H9 (cell line): ENCODE data around the gene SDR39U1. TPM values are rescaled to one million over a fixed set of nuclear protein-coding genes. Genes with fewer than 3 reads are reported as not detected.

Experiments
- DNase-seq: peaks from one replicate; pipeline ENCODE4 v3.0.0-alpha.2; 2017
- H2AFZ ChIP-seq: one replicate; pipeline ENCODE4 v1.6.1; 2013; ENCODE audit warnings: mild to moderate bottlenecking, low read length, control low read depth, moderate library complexity
- H2AK5ac ChIP-seq: 2 replicates; pipeline ENCODE4 v1.6.1; 2013; ENCODE audit warnings: low read length, control low read depth, mixed read lengths; ENCODE audit not compliant: insufficient read length
- H2BK120ac ChIP-seq: one replicate; pipeline ENCODE4 v1.6.1; 2013; ENCODE audit warnings: low read depth, mild to moderate bottlenecking, low read length, control low read depth, inconsistent platforms; ENCODE audit not compliant: poor library complexity, severe bottlenecking
- H2BK12ac ChIP-seq: 2 replicates; pipeline ENCODE4 v1.6.1; 2013; ENCODE audit warnings: low read length, control low read depth, mixed read lengths, low read depth; ENCODE audit not compliant: insufficient read length
- H2BK15ac ChIP-seq: 2 replicates; pipeline ENCODE4 v1.6.1; 2013; ENCODE audit warnings: low read depth, low read length, control low read depth
- H2BK20ac ChIP-seq: one replicate; pipeline ENCODE4 v1.6.1; 2013; ENCODE audit warnings: low read depth, mild to moderate bottlenecking, low read length, control low read depth, inconsistent platforms; ENCODE audit not compliant: poor library complexity, severe bottlenecking
- H2BK5ac ChIP-seq: 2 replicates; pipeline ENCODE4 v1.6.1; 2013; ENCODE audit warnings: low read length, control low read depth, mixed read lengths; ENCODE audit not compliant: insufficient read length
- H3K14ac ChIP-seq: 2 replicates; pipeline ENCODE4 v1.6.1; 2013; ENCODE audit warnings: low read length, control low read depth; ENCODE audit not compliant: insufficient read depth
- H3K18ac ChIP-seq: 2 replicates; pipeline ENCODE4 v1.6.1; 2013; ENCODE audit warnings: low read depth, mild to moderate bottlenecking, mixed read lengths, low read length, control low read depth; ENCODE audit not compliant: insufficient read length
- H3K23ac ChIP-seq: 2 replicates; pipeline ENCODE4 v1.6.1; 2013; ENCODE audit warnings: low read length, control low read depth, mixed read lengths, low read depth; ENCODE audit not compliant: insufficient read length
- H3K23me2 ChIP-seq: 2 replicates; pipeline ENCODE4 v1.6.1; 2013; ENCODE audit warnings: low read depth, mild to moderate bottlenecking, mixed read lengths, low read length, control low read depth; ENCODE audit not compliant: insufficient read length, poor library complexity, severe bottlenecking
- H3K27ac ChIP-seq: 2 replicates; pipeline ENCODE4 v1.5.1; 2013; ENCODE audit warnings: low read length, control low read depth, mixed read lengths, low read depth; ENCODE audit not compliant: insufficient read length
- H3K27me3 ChIP-seq: 2 replicates; pipeline ENCODE4 v1.6.1; 2013; ENCODE audit warnings: low read length, control low read depth, inconsistent platforms; ENCODE audit not compliant: insufficient read depth
- H3K4ac ChIP-seq: 2 replicates; pipeline ENCODE4 v1.6.1; 2013; ENCODE audit warnings: low read depth, mild to moderate bottlenecking, control low read depth, inconsistent platforms, low read length, moderate library complexity
- H3K4me1 ChIP-seq: 2 replicates; pipeline ENCODE4 v1.6.1; 2013; ENCODE audit warnings: low read length, control low read depth, inconsistent platforms; ENCODE audit not compliant: insufficient read depth
- H3K4me2 ChIP-seq: 2 replicates; pipeline ENCODE4 v1.6.1; 2013; ENCODE audit warnings: low read length, control low read depth, mixed read lengths; ENCODE audit not compliant: insufficient read length, insufficient read depth
- H3K56ac ChIP-seq: 2 replicates; pipeline ENCODE4 v1.6.1; 2013; ENCODE audit warnings: low read depth, mild to moderate bottlenecking, mixed read lengths, low read length, control low read depth; ENCODE audit not compliant: insufficient read length
- H3K79me1 ChIP-seq: 2 replicates; pipeline ENCODE4 v1.6.1; 2013; ENCODE audit warnings: low read depth, mild to moderate bottlenecking, moderate library complexity, low read length, control low read depth, inconsistent platforms; ENCODE audit not compliant: insufficient read depth, poor library complexity, severe bottlenecking
- H3K79me2 ChIP-seq: 2 replicates; pipeline ENCODE4 v1.6.1; 2013; ENCODE audit warnings: low read length, control low read depth, inconsistent platforms; ENCODE audit not compliant: insufficient read depth
- H3K9ac ChIP-seq: 2 replicates; pipeline ENCODE4 v1.6.1; 2013; ENCODE audit warnings: low read length, control low read depth, mixed read lengths; ENCODE audit not compliant: insufficient read length; ENCODE audit errors: extremely low read depth
- H3K9me3 ChIP-seq: one replicate; pipeline ENCODE4 v1.6.1; 2013; ENCODE audit warnings: low read depth, low read length, inconsistent platforms; ENCODE audit not compliant: control insufficient read depth
- H3T11ph ChIP-seq: one replicate; pipeline ENCODE4 v1.6.1; 2013; ENCODE audit warnings: mild to moderate bottlenecking, low read length, control low read depth, inconsistent platforms
- H4K20me1 ChIP-seq: one replicate; pipeline ENCODE4 v1.6.1; 2013; ENCODE audit not compliant: control insufficient read depth, insufficient read length, insufficient read depth
- H4K5ac ChIP-seq: 2 replicates; pipeline ENCODE4 v1.6.1; 2013; ENCODE audit warnings: low read depth, mild to moderate bottlenecking, mixed read lengths, low read length, control low read depth; ENCODE audit not compliant: insufficient read length
- H4K8ac ChIP-seq: replicated peaks from 2 replicates; pipeline ENCODE4 v1.6.1; 2013; ENCODE audit warnings: low read length, control low read depth, mixed read lengths, low read depth; ENCODE audit not compliant: insufficient read length
- H4K91ac ChIP-seq: 2 replicates; pipeline ENCODE4 v1.6.1; 2013; ENCODE audit warnings: low read depth, mild to moderate bottlenecking, moderate library complexity, mixed read lengths, low read length, control low read depth; ENCODE audit not compliant: insufficient read length
- H3K27ac Mint-ChIP-seq, 3 experiments: 2 replicates in 2 of 3; 3 replicates in 1 of 3; pipeline ENCODE4 v1.8.0; 2020 to 2021; ENCODE audit warnings: mixed read lengths in 3 of 3, mild to moderate bottlenecking in 1 of 3, moderate library complexity in 1 of 3
- H3K27me3 Mint-ChIP-seq: 2 replicates; pipeline ENCODE4 v1.8.0; 2021; ENCODE audit warnings: low read depth, mild to moderate bottlenecking, moderate library complexity, mixed read lengths
- H3K36me3 Mint-ChIP-seq, 3 experiments: 2 replicates in 2 of 3; 3 replicates in 1 of 3; pipeline ENCODE4 v1.8.0; 2020 to 2021; ENCODE audit warnings: low read depth in 3 of 3, mixed read lengths in 3 of 3; ENCODE audit not compliant: insufficient read depth in 1 of 3
- H3K4me1 Mint-ChIP-seq, 2 experiments: 2 replicates each; pipeline ENCODE4 v1.8.0; 2020; ENCODE audit warnings: mixed read lengths in 2 of 2
- H3K4me3 Mint-ChIP-seq, 2 experiments: 2 replicates in 1 of 2; 3 replicates in 1 of 2; pipeline ENCODE4 v1.8.0; 2020 to 2021; ENCODE audit warnings: mild to moderate bottlenecking in 2 of 2, mixed read lengths in 2 of 2, moderate library complexity in 1 of 2
- H3K9me3 Mint-ChIP-seq, 2 experiments: 2 replicates in 1 of 2; 3 replicates in 1 of 2; pipeline ENCODE4 v1.8.0; 2020; ENCODE audit warnings: mild to moderate bottlenecking in 2 of 2, mixed read lengths in 2 of 2, moderate library complexity in 1 of 2
- CTCF ChIP-seq: fragments of 200-600 bp; sonication (generic); conservative IDR thresholded peaks from 3 replicates; pipeline ENCODE4 v1.8.0; 2021; ENCODE audit warnings: antibody characterized with exemption, mild to moderate bottlenecking
- WGBS: extraction: QIAGEN DNeasy Blood & Tissue Kit; methylation state at CpG from one replicate; pipeline ENCODE4 v1.1.7; 2013; ENCODE audit warnings: missing lambda C conversion rate, low lambda C conversion rate, mixed read lengths; ENCODE audit not compliant: insufficient read length; ENCODE audit errors: extremely low coverage; 5-methylcytosine and 5-hydroxymethylcytosine counted together
- total RNA-seq: library from RNA; stranded (reverse); gene quantifications from 2 replicates; pipeline ENCODE4 v1.2.1, GENCODE V29; 2021

SDR39U1 gene
- total RNA-seq, 1 experiment from 2014 or later, result 56.2 TPM

GRCh38 chr14:24399999-24400718 is 42.4 kb downstream of the SDR39U1 start:
- Histone ChIP-seq H2BK20ac (no peak overlapping the region), H3K23ac (no peak overlapping the region), H3K9me3 (no peaks in the 10 kb centered on the region), H3K79me1 (no peaks in the 10 kb centered on the region), H3K14ac (no peak overlapping the region), H2BK5ac (no peak overlapping the region), H3K18ac (no peak overlapping the region), H3K23me2 (peaks cover 5% of the 10 kb centered on the region), H3K9ac (no peak overlapping the region), H2BK120ac (no peak overlapping the region), H3K79me2 (no peaks in the 10 kb centered on the region), H3K27me3 (no peaks in the 10 kb centered on the region), H2BK12ac (no peak overlapping the region), H2AFZ (no peak overlapping the region), H4K5ac (no peak overlapping the region), H4K8ac (no peak overlapping the region), H4K91ac (no peak overlapping the region), H2AK5ac (no peak overlapping the region), H2BK15ac (no peak overlapping the region), H4K20me1 (no peaks in the 10 kb centered on the region), H3K4me1 (no peaks in the 10 kb centered on the region; the same call in 1 of the 2 replicates), H3K4me2 (peak overlapping the region; percentile 65), H3K27ac (no peak overlapping the region), H3T11ph (no peak overlapping the region), H3K4ac (no peak overlapping the region), H3K56ac (no peak overlapping the region)
- H3K36me3 Mint-ChIP-seq, result 0 out of 7 replicates have a peak, but pooled peaks cover 0 to 5% (median 0%) of the 10 kb centered on the region in 3 experiments
- H3K27me3 Mint-ChIP-seq, result peaks cover 17% of the 10 kb centered on the region
- no peak for DNase-seq
- TF ChIP-seq CTCF, result no peak
- peaks cover 61 to 66% of the 10 kb centered on the region in 2 experiments for H3K4me1 Mint-ChIP-seq
- WGBS, result no CpG with 5 or more reads among the region's 4 CpGs
- no peaks in the 10 kb centered on the region for H3K9me3 Mint-ChIP-seq
- no peak overlapping the region for H3K27ac Mint-ChIP-seq
- H3K4me3 Mint-ChIP-seq, result peak overlapping the region; percentile 79 to 89
